Endothelial cell of umbilical vein (primary cell): ENCODE results near the gene CD24. TPM values are rescaled to one million over a fixed set of nuclear protein-coding genes. Genes with fewer than 3 reads are reported as not detected.

Experiments
- BruUV-seq: library from RNA; stranded (reverse); fragments of 400-500 nt; replicated peaks from 2 replicates; lab custom pipeline; 2021; lab: Mats Ljungman, UMichigan
- CTCF ChIA-PET: fragments of 300-600, 350-600 bp; sonication (Branson Sonifier 250); formaldehyde crosslinking; loops from one replicate; lab custom pipeline; 2021; ENCODE audit warnings: antibody characterized with exemption, inconsistent platforms; lab: Charles Lee
- POLR2A ChIA-PET: fragments of 300-600, 350-600 bp; sonication (Branson Sonifier 250); formaldehyde crosslinking; loops from one replicate; lab custom pipeline; 2021; ENCODE audit warnings: antibody characterized with exemption, inconsistent platforms; lab: Charles Lee
- DNase-seq: peaks from one replicate; pipeline ENCODE4 v3.0.0-alpha.2; 2011; ENCODE audit warnings: low read depth, low spot score
- FAIRE-seq: peaks from 2 replicates; lab custom pipeline; 2011; peaks lifted over from hg19 to GRCh38; lab: Jason Lieb, UNC
- H2AFZ ChIP-seq: 2 replicates; pipeline ENCODE4 v1.6.0; 2012; ENCODE audit warnings: low read depth, low read length, control low read depth, inconsistent platforms
- H3K27ac ChIP-seq: 2 replicates; pipeline ENCODE4 v1.5.1; 2011; ENCODE audit warnings: low read depth, mild to moderate bottlenecking, control low read depth, low read length, moderate library complexity; ENCODE audit not compliant: insufficient read depth
- H3K27me3 ChIP-seq, 2 experiments: 2 replicates each; pipeline versions ENCODE4 v1.6.0 to v1.6.1; 2011; ENCODE audit warnings: low read length in 2 of 2, mixed read lengths in 1 of 2; ENCODE audit not compliant: control insufficient read depth in 2 of 2, insufficient read depth in 2 of 2
- H3K36me3 ChIP-seq, 2 experiments: 2 replicates in 1 of 2; 3 replicates in 1 of 2; pipeline ENCODE4 v1.5.1; 2011; ENCODE audit warnings: low read length in 2 of 2, mild to moderate bottlenecking in 1 of 2, moderate library complexity in 1 of 2; ENCODE audit not compliant: control insufficient read depth in 2 of 2, insufficient read depth in 2 of 2; ENCODE audit errors: extremely low read depth in 1 of 2
- H3K4me1 ChIP-seq: 3 replicates; pipeline ENCODE4 v1.5.1; 2011; ENCODE audit warnings: mild to moderate bottlenecking, low read length; ENCODE audit not compliant: control insufficient read depth, insufficient read depth; ENCODE audit errors: extremely low read depth
- H3K4me2 ChIP-seq: 2 replicates; pipeline ENCODE4 v1.6.1; 2011; ENCODE audit warnings: low read length, control low read depth, mixed read lengths; ENCODE audit not compliant: insufficient read depth
- H3K4me3 ChIP-seq, 3 experiments: fragments of 200-600 bp in 1 of 3; sonication (generic), shearing (Covaris generic) in 1 of 3; replicated peaks in 1 of 3; 2 replicates each; pipeline ENCODE4 v1.5.1; 2011 to 2016; ENCODE audit warnings: control low read depth in 3 of 3, low read length in 3 of 3, mild to moderate bottlenecking in 2 of 3, inconsistent platforms in 1 of 3, low read depth in 1 of 3, moderate library complexity in 1 of 3; ENCODE audit not compliant: insufficient read depth in 1 of 3
- H3K79me2 ChIP-seq: 2 replicates; pipeline ENCODE4 v1.6.0; 2012; ENCODE audit warnings: low read length, inconsistent platforms; ENCODE audit not compliant: control insufficient read depth, insufficient read depth
- H3K9ac ChIP-seq: replicated peaks from 2 replicates; pipeline ENCODE3; 2011; ENCODE audit warnings: low read length, control low read depth; ENCODE audit not compliant: insufficient read depth; ENCODE audit errors: extremely low read depth
- H3K9me1 ChIP-seq: replicated peaks from 3 replicates; pipeline ENCODE4 v1.6.0; 2011; ENCODE audit warnings: mild to moderate bottlenecking, low read length; ENCODE audit not compliant: control insufficient read depth, insufficient read depth; ENCODE audit errors: extremely low read depth
- H3K9me3 ChIP-seq: replicated peaks from 2 replicates; pipeline ENCODE4 v1.5.1; 2012; ENCODE audit warnings: low read length, inconsistent platforms; ENCODE audit not compliant: control insufficient read depth, insufficient read depth
- H4K20me1 ChIP-seq: replicated peaks from 2 replicates; pipeline ENCODE3; 2011; ENCODE audit warnings: mild to moderate bottlenecking, low read length; ENCODE audit not compliant: control insufficient read depth, insufficient read depth; ENCODE audit errors: extremely low read depth
- CTCF ChIP-seq, 2 donors: IDR thresholded peaks; 1 replicate in 1 of 2; 2 replicates in 1 of 2; pipeline ENCODE4 v1.5.1; 2011; ENCODE audit warnings: low read length in 2 of 2, mild to moderate bottlenecking in 2 of 2, moderate library complexity in 2 of 2, control low read depth in 1 of 2, inconsistent platforms in 1 of 2, low read depth in 1 of 2; ENCODE audit not compliant: insufficient read depth in 1 of 2; ENCODE audit errors: extremely low read depth in 1 of 2
- EZH2 ChIP-seq: IDR thresholded peaks from 2 replicates; pipeline ENCODE4 v1.6.1; 2012; ENCODE audit warnings: borderline replicate concordance, low read depth, mild to moderate bottlenecking, moderate library complexity, low read length, inconsistent platforms; ENCODE audit not compliant: severe bottlenecking
- FOS ChIP-seq: IDR thresholded peaks from 2 replicates; pipeline ENCODE4 v1.6.1; 2011; ENCODE audit warnings: mild to moderate bottlenecking, low read length, moderate library complexity, borderline replicate concordance; ENCODE audit not compliant: insufficient read depth
- GATA2 ChIP-seq: IDR thresholded peaks from 2 replicates; pipeline ENCODE4 v1.7.0; 2011; ENCODE audit warnings: low read depth, mild to moderate bottlenecking, moderate library complexity, mixed read lengths, low read length; ENCODE audit not compliant: insufficient read length, insufficient read depth
- JUN ChIP-seq: IDR thresholded peaks from 2 replicates; pipeline ENCODE4 v1.6.1; 2011; ENCODE audit warnings: borderline replicate concordance, low read depth; ENCODE audit not compliant: insufficient read length, insufficient read depth
- MAX ChIP-seq: IDR thresholded peaks from 2 replicates; pipeline ENCODE4 v1.6.1; 2011; ENCODE audit not compliant: insufficient read depth, insufficient read length
- POLR2A ChIP-seq: IDR thresholded peaks from 2 replicates; pipeline ENCODE4 v1.6.1; 2012; ENCODE audit warnings: low read depth, mild to moderate bottlenecking, control low read depth, low read length
- POLR2AphosphoS5 ChIP-seq: IDR thresholded peaks from 2 replicates; pipeline ENCODE4 v1.6.1; 2012; ENCODE audit warnings: low read depth, mild to moderate bottlenecking, control low read depth, low read length, moderate library complexity; ENCODE audit not compliant: insufficient read depth
- dilution Hi-C: fragments of 300-500 bp; cut with MboI; formaldehyde crosslinking; loops from one replicate; pipeline ENCODE4 v1.15.0; 2019; ENCODE audit warnings: low sequenced_read_pairs; ENCODE audit not compliant: extremely low pct_ligation_motif_present
- intact Hi-C: fragments of 100-400 bp; cut with micrococcal nuclease; formaldehyde crosslinking; loops from one replicate; pipeline ENCODE4 v1.10.0; 2022
- polyA plus RNA-seq, 4 experiments: library from polyadenylated mRNA; depleted of rRNA in 3 of 4; stranded (reverse) in 3 of 4; unstranded in 1 of 4; fragments of >200 nt; gene quantifications; 2 replicates each; pipeline versions ENCODE4 v1.2.1 to v1.2.3, GENCODE V29; 2011 to 2012; ENCODE audit warnings: missing spikeins in 1 of 4
- total RNA-seq: library from RNA; stranded (reverse); gene quantifications from 2 replicates; pipeline ENCODE4 v1.2.3, GENCODE V29; 2021

The CD24 gene
- total and polyA plus RNA-seq, 2 donors (not counting 3 experiments of a cell fraction or from before 2014, with no cell fraction given) = 2.5 to 10.2 TPM

- H3K9me1 ChIP-seq = no peaks in the 10 kb centered on the region
- dilution Hi-C loops = no loop called here
- TF ChIP-seq CTCF (IDR thresholded peaks at IDR 0.05; ENCODE audit: extremely low read depth in 1 of 2, insufficient read depth in 1 of 2, low read depth in 1 of 2, low read length in 2 of 2) (no peak), GATA2 (no peak), EZH2 (no peak), MAX (no peak), POLR2A (no peak), POLR2AphosphoS5 (no peak), JUN (no peak), FOS (no peak)
- no peaks in the 10 kb centered on the region for H3K36me3 ChIP-seq
- intact Hi-C loops = no loop called here
- H3K4me1 ChIP-seq = no peaks in the 10 kb centered on the region
- H3K4me3 ChIP-seq = no peak overlapping the region
- H4K20me1 ChIP-seq = no peaks in the 10 kb centered on the region
- H3K27ac ChIP-seq = no peak overlapping the region
- ChIA-PET POLR2A (no interaction called here), CTCF (no interaction called here)
- no peaks in the 10 kb centered on the region for H3K9me3 ChIP-seq
- H3K4me2 ChIP-seq = no peak overlapping the region
- no peaks in the 10 kb centered on the region for H3K79me2 ChIP-seq
- DNase-seq (no peak), FAIRE-seq (no peak)
- H3K27me3 ChIP-seq = no peaks in the 10 kb centered on the region
- no peak overlapping the region for H2AFZ ChIP-seq
- no peak overlapping the region for H3K9ac ChIP-seq
- no TSS peak for BruUV-seq
These were observed 51.9 kb downstream of the CD24 start for GRCh38 chr6:106922626-106923025.

Other genes with a start within 250 kb of the CD24 start
- 17.5 and 17.8 TPM in 2 replicates for gene MTRES1, start 53.5 kb upstream of the CD24 start, total RNA-seq
- 4.9 and 8.3 TPM in 2 replicates for gene MTRES1, start 53.5 kb upstream of the CD24 start, polyA plus RNA-seq
- 4.8 TPM in 2 replicates for gene BEND3, start 140.8 kb upstream of the CD24 start, total RNA-seq
- gene BEND3, start 140.8 kb upstream of the CD24 start, polyA plus RNA-seq = 1.4 and 1.6 TPM in 2 replicates